Hematopoietic multipotent progenitor cell treated with erythropoietin and hydrocortisone succinate and interleukin-3 and kit ligand, for 4 days (in vitro differentiated cells): ENCODE measurements around the gene NECTIN4.

Experiments
- DNase-seq: peaks from one replicate; pipeline ENCODE4 v3.0.0-alpha.2; 2015

NECTIN4 gene

DNA sequence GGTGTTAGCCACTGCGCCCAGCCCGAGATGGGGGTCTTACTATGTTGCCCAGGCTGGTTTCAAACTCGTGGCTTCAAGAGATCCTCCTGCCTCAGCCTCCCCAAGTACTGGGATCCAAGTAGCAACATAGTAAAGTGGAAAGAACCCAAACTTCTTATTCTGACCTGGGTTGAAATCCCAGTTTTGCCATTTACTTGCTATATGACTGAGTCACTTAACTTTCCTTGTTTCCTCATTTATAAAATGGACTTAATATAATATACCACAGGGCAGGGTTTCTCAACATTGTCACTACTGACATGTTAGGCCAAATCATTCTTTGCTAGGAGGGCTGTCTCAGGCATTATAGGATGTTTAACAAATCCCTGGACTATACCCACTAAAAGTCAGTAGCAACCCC, 21.8 kb upstream of the NECTIN4 start:
- DNase-seq, result no peak

DNA sequence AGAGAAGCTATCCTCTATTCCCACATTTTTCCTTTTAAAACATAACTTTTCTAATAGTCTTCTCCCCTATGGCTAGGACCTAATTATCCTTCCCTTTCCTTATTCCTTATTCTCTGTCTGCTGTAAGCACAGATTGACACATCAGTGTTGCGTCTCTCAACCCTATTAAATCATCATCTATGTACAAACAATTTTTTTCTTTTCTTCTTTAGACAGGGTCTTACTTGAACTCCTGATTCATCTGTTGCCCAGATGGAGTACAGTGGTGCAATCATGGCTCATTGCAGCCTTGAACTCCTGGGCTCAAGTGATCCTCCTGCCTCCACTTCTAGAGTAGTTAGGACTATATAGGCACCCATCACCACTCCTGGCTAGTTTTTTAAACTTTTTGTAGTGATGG, 17.1 kb upstream of the NECTIN4 start:
- no peak for DNase-seq

- no peak for DNase-seq
Measured at GRCh38 chr1:161100556-161100955, 11.2 kb upstream of the NECTIN4 start.

DNA sequence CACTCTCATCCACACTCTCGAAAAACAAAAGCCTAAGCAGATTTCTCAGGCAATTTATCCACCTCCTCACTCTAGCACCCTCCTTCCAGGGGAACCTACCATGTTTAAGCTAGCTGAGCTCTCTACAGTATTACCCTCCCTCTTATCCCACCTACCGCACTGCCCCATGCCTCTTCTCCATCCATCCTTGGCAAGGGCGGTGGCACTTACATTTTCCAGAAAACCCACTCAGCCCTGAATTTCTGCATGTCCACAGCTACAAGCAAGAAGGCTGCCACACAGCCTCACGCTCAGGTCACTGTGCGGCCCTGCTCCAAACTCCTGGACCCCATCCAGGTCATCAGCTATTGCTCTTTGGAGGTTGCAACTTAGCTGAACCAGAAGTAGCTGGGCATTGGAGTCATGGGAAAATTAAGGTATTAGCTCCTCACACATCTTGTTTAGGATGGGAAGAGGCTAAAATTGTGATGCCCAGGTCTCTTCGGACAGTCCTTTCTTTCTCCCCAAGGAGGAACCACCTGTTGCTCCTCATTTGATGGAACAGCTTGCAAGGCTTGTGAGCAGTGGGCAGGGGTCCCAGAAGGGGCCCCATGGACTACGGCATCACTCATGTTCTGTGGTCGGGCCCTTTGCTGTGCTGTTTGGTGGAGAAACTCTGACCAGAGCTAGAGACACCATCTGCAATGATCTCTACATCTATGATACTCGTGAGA, 9.9 kb upstream of the NECTIN4 start:
- no peak for DNase-seq

DNA sequence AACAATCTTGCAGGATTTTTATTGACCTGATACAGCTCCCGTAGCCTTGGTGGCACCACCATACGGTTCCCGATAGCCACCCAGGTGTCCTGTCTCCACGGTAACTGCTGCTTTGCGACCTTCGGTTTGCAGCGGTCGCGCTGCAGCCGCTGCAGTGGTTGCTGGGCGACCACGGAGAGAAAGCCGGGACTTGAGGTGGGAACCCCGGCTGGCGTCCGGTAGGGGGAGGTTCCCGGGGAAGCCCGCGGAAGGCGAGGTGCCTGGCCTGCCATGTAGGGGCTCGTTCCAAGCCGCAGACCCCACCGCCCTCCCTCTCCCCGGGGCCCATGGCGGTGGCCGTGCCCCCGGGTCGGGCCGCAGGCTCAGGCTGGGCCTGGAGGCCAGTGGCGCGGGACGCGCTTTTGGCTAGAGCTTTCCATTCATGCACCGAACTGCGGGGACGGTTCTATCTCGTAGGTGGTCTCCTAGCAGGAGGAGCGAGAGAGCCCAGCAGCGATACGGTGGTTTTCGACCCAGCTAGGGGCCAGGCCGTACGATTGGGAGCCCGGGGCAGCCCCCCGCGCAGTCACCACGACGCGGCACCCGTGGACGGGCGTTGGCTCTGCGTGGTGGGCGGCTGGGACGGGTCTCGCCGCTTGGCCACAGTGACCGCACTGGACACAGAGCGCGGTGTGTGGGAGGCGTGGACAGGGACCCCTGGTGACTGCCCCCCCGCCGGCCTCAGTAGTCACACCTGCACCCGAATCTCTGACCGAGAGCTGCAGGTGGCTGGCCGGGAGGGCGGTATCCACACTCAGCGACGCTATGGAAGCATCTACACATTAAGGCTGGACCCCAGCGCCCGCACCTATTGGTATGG, 9.1 kb upstream of the NECTIN4 start, which contains the start of gene KLHDC9:
KLHDC9 (plus strand) TSS at position 152 of the 859 bp plus-strand sequence; CDS start at position 327, 175 bp downstream.
- DNase-seq, result peak; percentile 80

- no peak for DNase-seq
Measured at GRCh38 chr1:161096530-161096929, 7.2 kb upstream of the NECTIN4 start.

DNA sequence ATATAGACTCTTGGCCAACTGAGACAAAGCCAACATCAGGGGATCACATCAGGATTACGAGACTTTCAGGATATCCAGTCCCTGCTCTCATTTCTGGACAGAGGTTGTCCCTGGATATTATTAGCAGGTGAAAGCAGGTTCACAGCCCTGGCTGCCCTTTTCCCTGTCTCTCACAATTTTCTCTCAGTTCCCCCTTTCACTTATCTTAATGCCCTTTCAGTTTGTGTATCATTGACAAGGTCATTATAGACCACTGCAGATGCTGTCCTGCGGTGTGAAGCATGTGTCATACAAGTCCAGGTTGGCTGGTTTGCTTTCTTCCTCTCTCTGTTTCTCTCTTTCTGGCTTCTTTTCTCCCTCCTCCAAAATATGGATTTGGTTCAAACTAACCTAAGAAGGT, 6.7 kb upstream of the NECTIN4 start:
- no peak for DNase-seq

DNA sequence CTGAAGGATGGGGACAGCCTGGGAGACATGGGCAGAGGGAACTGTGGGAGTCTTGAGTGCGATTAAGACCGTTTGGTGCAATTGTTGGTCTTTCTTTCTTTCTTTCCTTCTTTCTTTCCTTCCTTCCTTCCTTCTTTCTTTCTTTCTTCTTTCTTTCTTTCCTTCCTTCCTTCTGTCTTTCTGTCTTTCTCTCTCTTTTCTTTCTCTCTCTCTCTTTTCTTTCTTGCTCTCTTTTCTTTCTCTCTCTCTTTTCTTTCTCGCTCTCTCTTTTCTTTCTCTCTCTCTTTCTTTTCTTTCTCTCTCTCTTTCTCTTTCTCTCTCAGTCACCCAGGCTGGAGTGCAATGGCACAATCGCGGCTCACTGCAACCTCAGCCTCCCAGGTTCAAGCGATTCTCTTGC, 5.9 kb upstream of the NECTIN4 start:
- no peak for DNase-seq

DNA sequence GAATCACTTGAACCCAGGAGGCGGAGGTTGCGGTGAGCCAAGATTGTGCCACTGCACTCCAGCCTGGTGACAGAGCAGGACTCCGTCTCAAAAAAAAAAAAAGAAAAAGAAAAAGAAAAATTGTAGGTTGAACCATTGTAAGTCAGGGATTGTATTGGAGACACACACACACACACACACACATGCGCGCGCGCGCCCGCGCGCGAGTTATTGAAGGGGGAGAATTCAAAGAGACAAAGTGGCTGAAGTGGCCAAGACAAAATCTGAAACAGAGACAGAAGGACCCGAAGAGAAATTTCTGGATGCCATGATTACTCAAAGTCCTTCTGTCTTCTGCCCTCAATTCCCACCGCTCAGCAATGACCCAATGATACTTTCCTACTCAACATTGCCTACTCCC, 5.1 kb upstream of the NECTIN4 start:
- no peak for DNase-seq

GRCh38 chr1:161092621-161093028, 3.3 kb upstream of the NECTIN4 start:
- DNase-seq, result no peak

DNA sequence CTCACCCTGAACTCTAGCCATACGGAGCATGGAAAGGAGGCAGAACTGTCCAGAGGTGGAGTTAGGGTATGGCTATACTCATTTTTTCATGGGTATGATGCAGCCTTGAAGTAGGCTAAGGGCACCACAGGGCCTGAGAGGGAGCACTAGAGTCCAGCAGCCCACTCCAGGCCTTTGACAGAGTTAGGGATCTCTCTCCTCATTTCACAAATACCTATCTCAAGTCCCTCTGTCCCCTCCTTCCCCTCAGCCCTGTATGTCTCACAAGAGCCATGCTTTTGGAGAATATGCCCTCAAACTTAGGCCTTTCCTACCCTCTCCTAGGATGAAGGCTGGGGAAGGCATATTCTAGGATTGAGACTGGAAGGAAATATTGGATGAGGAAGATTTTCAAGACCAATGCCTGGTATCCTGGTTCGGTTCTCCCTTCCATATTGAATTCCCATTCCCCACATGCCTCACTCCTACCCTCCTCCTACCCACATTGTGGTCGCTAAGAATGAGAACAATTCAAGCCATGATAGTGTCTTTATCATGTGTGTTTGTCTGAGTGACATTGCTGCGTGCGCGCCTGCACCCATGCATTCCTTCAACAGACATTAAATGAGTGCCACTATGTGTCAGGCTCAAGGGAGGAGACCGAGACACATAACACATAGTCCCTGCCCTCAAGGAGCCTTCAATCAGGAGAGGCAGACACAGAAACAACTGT, 2.6 kb upstream of the NECTIN4 start:
- DNase-seq, result no peak

DNA sequence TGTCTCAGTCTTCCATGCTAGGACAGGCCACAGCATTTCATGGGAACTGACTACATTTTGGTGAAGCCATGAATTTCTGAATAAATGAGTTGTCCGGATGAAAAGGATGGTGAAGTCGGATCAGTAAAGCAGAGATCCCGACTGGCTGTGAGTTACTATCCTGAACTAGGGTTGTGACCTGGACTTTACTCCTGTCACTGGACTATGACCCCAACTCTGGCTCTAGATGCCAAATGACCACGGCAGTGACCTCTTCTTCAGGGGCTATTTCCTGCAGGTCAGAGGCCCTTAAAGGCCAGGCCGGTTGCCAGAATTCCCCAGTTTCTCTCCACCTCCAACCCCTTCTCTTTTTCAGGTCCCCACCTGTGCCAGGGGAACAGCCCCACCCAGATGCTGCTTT, 1.7 kb upstream of the NECTIN4 start:
- no peak for DNase-seq

GRCh38 chr1:161090617-161091016, 1.3 kb upstream of the NECTIN4 start:
- no peak for DNase-seq

DNA sequence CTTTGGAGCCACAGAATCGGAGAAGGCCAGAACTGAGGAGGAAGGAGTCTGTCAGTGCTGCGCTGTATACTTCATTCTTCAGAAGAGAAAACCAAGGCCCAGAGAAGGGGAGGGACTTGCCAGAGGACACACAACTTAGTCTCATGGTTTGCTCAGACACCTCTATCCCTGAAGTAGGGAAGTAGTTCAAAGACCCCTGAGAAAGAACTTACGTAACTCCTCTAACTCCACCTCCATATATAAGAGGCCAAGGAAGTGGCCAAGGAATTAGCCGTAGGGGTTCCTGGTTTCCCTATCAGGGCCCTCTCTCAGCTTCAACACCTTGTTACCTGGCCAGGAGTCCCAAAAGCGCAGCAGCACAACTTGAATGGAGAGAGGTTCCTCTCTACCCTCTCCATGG, 580 bp upstream of the NECTIN4 start:
- DNase-seq, result no peak

GRCh38 chr1:161088587-161089110, 709 bp downstream of the NECTIN4 start:
- DNase-seq, result no peak

DNA sequence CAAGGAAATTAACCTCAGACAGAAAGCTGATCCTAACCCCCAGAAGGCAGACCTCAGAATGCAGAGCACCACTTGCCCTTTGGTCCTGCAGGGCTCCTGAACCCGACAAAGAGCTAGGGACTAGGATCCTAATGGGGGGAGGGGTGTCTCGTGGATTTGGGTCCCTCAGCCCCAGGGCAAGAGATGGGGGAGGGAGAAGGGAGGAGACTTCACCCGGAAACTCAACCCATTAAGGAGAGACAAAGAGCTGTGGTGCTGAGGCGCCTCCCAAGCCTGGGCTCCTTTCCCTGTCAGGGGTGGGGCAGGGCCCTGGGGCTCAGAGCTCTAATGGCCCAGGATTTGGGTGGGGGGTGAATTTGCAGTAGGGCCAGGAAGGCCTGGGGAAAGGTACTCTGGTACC, 2.9 kb downstream of the NECTIN4 start:
- no peak for DNase-seq

GRCh38 chr1:161085165-161085564, 4.2 kb downstream of the NECTIN4 start:
- no peak for DNase-seq

- no peak for DNase-seq
Measured at GRCh38 chr1:161084597-161084988, 4.8 kb downstream of the NECTIN4 start.

DNA sequence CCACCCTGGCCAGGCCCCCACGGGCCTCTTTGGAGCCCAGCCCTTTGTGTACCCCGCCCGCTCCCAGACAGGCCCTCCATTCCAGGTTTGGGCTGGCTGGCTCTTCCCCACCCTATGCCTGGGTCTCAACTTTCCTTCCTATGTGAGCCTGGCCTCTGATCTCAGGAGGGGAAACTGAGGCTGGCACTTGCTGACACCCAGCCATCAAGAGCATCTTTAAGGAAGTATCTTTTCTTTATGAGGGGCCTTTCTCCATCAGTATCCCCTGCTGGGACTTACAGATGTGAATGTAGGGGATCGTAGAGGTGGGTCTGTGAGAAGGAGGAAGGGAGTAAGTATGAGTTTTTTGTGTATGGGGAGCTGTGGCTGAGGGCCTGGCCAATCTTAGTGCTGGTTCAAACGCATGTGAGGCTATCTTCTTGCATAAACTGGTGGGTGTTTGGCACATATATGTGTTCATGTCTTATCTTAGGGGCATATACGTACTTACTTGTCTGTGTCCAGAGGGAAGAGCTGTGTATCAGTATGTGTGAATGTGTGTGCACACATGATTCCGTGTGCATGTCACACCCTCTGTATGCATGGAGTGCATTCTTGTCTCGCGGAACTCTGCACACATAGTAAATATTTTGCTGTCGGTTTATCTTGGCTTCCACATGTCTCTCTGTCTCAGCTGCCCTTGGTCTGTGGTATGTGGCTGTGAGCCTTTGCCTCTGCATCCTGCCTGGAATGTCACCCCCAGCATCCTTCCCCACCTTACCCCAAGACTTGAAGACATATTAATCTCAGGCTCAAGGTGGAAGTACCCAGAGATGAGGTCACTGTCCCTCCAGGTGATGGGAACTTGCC, 5.4 kb downstream of the NECTIN4 start:
- no peak for DNase-seq

GRCh38 chr1:161082996-161083747, 6.2 kb downstream of the NECTIN4 start:
- DNase-seq, result peak; percentile 78

DNA sequence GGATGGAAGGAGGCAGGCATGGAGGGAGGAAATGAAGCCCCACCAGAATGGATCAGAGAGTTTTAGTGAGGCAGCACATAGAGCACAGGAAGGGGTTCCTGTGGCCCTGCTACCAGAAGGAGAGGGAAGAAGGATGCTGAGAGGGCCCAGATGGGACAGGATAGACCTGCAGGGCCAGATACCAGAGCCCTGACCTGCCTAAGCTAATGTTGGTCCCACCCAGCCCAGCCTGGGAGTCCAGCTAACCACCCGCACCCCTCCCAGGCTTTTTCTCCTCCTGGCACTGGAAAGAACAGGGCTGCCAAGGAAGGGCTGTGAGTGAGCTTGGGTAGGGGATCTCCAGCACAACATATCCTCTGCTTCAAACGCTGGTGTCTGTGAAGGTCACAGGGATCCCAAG, 6.9 kb downstream of the NECTIN4 start:
- no peak for DNase-seq

DNA sequence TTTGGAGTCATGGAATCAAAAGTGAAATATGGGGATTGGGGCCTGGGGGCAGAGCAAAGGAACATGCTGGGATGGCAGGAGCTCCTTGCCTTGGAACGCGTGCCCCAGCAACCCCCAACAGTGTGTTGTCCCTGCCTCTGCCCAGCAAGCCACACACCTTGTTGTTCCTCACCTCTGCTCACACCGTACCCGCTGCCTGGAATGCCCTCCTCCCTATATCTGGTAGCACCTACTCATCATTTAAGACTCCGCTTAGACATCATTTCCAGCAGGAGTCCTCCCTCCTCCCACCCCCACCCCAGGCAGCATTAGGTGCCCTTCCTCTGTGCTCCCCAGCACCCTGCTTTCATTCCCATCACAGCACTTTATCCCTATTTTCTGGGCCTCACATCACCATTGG, 7.8 kb downstream of the NECTIN4 start:
- no peak for DNase-seq
